Fibroblast of lung (primary cell): ENCODE data around the gene YWHAQ.

Source experiments
- EZH2 ChIP-seq: IDR thresholded peaks from 2 replicates; pipeline ENCODE4 v1.5.1; 2012; ENCODE audit warnings: low read length, control low read depth, mild to moderate bottlenecking; ENCODE audit errors: missing control alignments
- TF ChIP-seq, protein P1 (sequence below), 2 donors: IDR thresholded peaks in 1 of 2; conservative IDR thresholded peaks in 1 of 2; 1 replicate in 1 of 2; 2 replicates in 1 of 2; pipeline ENCODE4 v1.5.1; 2011 to 2012; ENCODE audit warnings: low read length in 2 of 2, control low read depth in 1 of 2, inconsistent platforms in 1 of 2, low read depth in 1 of 2, mild to moderate bottlenecking in 1 of 2

GRCh38 chr2:9680082-9680481 is 49.3 kb upstream of the YWHAQ start:
- TF ChIP-seq, protein P1, sequence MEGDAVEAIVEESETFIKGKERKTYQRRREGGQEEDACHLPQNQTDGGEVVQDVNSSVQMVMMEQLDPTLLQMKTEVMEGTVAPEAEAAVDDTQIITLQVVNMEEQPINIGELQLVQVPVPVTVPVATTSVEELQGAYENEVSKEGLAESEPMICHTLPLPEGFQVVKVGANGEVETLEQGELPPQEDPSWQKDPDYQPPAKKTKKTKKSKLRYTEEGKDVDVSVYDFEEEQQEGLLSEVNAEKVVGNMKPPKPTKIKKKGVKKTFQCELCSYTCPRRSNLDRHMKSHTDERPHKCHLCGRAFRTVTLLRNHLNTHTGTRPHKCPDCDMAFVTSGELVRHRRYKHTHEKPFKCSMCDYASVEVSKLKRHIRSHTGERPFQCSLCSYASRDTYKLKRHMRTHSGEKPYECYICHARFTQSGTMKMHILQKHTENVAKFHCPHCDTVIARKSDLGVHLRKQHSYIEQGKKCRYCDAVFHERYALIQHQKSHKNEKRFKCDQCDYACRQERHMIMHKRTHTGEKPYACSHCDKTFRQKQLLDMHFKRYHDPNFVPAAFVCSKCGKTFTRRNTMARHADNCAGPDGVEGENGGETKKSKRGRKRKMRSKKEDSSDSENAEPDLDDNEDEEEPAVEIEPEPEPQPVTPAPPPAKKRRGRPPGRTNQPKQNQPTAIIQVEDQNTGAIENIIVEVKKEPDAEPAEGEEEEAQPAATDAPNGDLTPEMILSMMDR (conservative IDR thresholded peaks at IDR 0.05 in 1 of 2, IDR thresholded peaks at IDR 0.05 in 1 of 2; ENCODE audit: low read depth in 1 of 2, low read length in 2 of 2) = no peak
- no peak for TF ChIP-seq EZH2
